GM21526 (cell line): ENCODE data around the gene MMP23B.
A peak's percentile ranks its signal among the peaks of the same experiment; 100 is the strongest.

Experiments used
- ATAC-seq: cut with Tn5 transposase; IDR thresholded peaks from one replicate; pipeline ENCODE4 v1.9.1; 2021; ENCODE audit warnings: moderate library complexity; ENCODE audit not compliant: unreplicated experiment, low FRiP score

Gene MMP23B

DNA sequence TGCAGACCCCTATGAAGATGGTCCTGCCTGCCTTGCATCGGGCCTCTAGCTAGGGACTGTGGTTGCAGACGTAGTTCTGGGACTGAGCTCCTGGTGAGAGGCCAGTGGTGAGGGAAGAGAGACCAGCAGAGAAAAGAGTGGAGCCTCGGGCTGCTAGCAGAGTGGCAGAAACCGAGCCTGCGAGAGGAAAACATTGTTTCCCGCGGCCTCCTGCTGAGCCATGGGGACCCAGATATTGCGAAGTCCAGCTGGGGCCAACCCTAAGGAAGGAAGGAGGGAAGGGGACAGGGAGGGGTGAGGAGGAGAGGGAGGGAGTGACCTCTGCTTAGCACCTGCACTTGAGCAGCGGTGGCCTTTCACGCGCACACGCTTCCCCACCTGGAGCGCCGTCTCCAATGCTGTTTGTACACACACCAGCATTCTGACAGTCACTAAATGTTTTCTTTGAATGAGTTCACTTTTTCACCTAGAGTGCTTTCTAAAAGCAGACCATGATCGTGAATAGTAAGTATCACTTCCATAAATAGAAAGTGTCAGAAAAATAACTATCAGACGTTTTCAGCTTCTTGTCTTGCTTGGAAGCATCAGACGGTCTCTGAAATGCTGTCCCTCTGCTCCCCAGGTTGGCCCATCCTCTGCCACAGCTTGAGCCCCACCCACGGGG, 29.5 kb upstream of the MMP23B start:
- no peak for ATAC-seq

GRCh38 chr1:1602968-1603506, 28.9 kb upstream of the MMP23B start:
- no peak for ATAC-seq

DNA sequence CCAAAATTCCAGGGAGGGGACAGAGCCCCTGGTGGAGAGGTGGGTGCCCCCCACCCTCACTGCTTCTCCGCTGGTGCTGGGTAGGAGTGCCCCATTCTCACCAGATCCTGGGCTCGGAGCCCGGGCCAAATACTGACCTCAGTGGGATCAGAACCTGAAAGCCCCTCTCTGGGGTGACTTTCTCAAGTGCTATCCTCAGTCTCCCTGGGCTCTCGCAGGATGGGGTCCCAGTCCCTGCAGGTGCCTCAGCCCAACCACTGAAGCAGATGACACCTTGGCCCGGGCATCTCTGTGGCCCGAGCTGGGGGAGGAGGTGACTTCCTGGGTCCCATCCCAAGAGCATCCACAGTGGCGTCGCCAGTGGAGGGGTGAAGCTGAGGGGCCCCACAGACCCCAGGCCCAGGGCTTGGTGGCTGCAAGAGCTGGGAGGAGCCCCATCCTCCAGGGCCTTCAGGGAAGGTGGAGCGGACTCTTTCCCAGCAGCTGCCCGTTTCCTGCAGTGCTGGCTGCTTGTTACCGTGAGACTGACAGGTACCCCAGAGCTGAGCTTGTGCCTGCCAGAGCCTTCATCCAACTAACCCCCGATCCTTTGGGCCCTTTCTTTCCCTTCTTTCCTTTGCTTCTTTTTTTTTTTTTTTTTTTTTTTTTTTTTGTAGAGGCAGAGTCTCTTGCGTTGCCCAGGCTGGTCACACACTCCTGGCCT, 28.2 kb upstream of the MMP23B start:
- no peak for ATAC-seq

- ATAC-seq, result no peak
Observed at GRCh38 chr1:1604374-1605033, 27.5 kb upstream of the MMP23B start.

GRCh38 chr1:1605034-1605591, 26.9 kb upstream of the MMP23B start:
- no peak for ATAC-seq

- ATAC-seq, result no peak
Observed at GRCh38 chr1:1605724-1606123, 26.2 kb upstream of the MMP23B start.

GRCh38 chr1:1606232-1606631, 25.7 kb upstream of the MMP23B start:
- ATAC-seq, result no peak

GRCh38 chr1:1609822-1610485, 22.0 kb upstream of the MMP23B start:
- no peak for ATAC-seq

DNA sequence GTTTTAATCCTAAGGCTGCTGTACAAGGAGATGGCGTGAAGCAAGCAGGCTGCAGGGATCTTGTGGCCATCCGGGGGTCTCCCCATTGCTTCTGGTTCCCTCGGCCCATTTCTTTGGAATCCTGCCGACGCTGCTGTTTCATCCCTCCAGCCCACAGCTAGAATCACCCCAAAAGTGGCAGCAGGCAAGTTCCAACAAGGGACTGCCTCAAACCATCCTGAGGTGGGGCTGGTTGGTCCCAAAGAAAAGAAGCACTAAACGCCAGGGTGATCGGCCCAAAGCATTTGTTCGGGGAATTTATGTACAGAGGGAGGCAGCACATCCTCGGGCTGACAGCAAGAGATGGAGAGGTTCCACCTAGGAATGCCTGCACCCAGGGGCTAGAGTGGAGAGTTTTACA, 21.2 kb upstream of the MMP23B start:
- no peak for ATAC-seq

DNA sequence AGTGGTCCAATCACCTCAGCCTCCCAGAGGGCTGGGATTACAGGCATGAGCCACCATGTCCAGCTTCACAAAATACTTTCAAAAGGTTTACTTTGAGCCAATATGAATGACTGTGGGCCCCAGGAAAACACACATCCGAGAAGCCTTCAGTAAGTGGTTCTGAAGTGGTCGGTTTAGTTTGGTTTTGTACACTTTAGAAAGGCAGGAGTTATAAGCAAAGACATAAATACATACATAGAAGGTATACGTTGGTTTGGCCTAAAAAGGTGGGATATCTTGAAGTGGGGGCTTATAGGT, 19.9 kb upstream of the MMP23B start:
- ATAC-seq, result no peak

- no peak for ATAC-seq
Observed at GRCh38 chr1:1613509-1614082, 18.4 kb upstream of the MMP23B start.

DNA sequence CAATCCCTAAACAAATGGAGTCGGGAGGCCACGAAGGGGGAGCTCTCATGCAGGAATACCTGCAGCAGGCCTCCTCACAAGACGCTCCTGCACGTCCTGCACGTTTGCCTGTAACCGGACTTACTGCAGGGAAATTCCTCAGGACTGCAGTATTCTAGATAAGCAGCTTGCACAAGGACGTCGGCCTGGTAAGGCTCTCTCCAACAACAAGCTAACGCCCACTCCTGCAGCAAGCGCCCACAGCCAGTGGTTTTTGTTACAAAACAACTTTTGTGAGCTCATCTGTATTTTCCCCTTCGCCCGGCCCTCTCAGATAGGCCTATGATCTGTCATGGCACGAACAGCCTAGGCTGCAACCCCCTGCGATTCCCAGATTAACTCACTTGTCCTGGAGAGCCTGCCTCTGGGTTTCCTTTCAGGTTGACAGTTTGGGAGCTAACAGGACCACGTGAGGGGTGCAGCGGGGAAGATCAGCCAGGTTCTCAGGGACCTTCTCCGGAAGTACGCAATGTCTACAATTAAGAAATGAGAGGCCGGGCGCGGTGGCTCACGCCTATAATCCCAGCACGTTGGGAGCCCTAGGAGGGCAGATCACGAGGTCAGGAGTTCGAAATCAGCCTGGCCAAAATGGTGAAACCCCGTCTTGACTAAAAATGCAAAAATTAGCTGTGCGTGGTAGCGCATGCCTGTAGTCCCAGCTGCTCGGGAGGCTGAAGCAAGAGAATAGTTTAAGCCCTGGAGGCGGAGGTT, 17.6 kb upstream of the MMP23B start:
- ATAC-seq, result no peak

DNA sequence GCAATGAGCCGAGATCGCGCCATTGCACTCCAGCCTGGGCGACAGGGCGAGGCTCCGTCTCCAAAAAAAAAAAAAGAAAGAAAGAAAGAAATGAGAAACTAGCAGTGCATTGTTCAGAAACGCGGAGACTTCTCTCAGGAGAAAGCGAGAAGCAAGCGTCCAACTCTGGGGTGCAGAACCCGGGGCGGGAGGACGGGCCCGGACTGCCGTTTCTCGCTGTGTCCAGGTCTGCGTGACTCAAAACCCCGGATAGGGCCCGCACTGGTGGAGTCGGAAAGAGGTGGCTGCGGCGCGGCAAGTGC, 17.1 kb upstream of the MMP23B start:
- ATAC-seq, result no peak

GRCh38 chr1:1615256-1616044, 16.5 kb upstream of the MMP23B start, which contains the start of gene MIB2:
MIB2 (plus strand) TSS chr1:1615500; CDS start chr1:1623453, 7,953 bp downstream.
- ATAC-seq, result peak; percentile 77

GRCh38 chr1:1616045-1616790, 15.8 kb upstream of the MMP23B start:
- peak; percentile 9 for ATAC-seq

DNA sequence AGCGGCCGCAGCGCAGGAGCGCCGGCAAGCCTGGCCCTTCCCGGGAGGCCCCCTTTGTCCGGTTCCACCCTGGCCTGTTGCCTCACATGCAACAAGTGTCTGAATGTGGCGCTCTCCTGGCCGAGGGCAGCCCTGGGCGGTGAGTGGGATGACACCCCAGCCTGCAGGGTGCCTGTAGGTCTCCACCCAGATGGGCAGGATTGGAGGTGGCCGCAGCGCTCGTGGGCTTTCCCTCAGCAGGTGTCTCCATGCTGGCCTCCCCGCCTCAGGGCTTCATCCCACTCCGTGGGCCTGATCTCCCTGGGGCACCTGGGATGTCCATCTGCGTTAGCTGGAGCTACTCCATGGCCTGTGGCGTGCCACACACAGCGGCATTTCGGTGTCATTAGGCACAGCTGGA, 15.1 kb upstream of the MMP23B start:
- no peak for ATAC-seq

DNA sequence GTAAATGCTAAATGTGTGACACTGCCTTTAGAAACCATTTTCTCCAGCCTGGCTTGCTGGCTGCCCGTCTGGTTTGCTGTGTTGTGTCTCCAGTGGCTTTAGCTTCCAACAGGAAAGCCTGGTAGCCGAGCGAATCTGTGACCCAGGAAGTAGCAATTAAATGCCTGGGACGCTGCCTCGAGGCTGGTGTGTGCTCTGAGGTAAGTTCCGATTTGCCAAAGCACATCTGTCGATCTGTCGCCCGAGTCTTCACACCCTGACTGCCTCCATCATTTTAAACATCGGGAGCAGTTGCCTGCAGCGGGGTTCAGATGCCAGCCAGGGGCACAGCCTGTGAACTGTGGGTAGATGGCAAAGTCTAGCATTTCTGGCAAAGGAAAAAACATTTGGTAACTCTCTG, 14.5 kb upstream of the MMP23B start:
- no peak for ATAC-seq

- no peak for ATAC-seq
Observed at GRCh38 chr1:1617925-1618324, 14.0 kb upstream of the MMP23B start.
